Heart left ventricle (tissue), 16 donors: ENCODE data around the gene PPARG. TPM values are rescaled to one million over a fixed set of nuclear protein-coding genes. Genes with fewer than 3 reads are reported as not detected.

Source experiments
- ATAC-seq, 4 donors: fragments of 200-7000 bp; cut with Tn5 transposase; one replicate each; pipeline ENCODE4 v1.9.1; 2020 to 2022; ENCODE audit warnings: moderate library complexity in 4 of 4, mild to moderate bottlenecking in 3 of 4, moderate number of reproducible peaks in 1 of 4
- DNase-seq, 5 donors: peaks; one replicate each; pipeline ENCODE4 v3.0.0-alpha.2; 2020
- H3K27ac ChIP-seq, 12 donors: fragments of 200-600 bp; sonication (generic) in 4 of 12; one replicate each; pipeline versions ENCODE4 v1.5.0 to v1.8.0; 2016 to 2022; ENCODE audit warnings: mild to moderate bottlenecking in 2 of 12
- H3K27me3 ChIP-seq, 9 donors: fragments of 200-600 bp; sonication (generic) in 2 of 9; one replicate each; pipeline versions ENCODE4 v1.5.1 to v1.8.0; 2016 to 2022; ENCODE audit warnings: mild to moderate bottlenecking in 3 of 9
- H3K36me3 ChIP-seq, 9 donors: fragments of 200-600 bp; sonication (generic) in 2 of 9; one replicate each; pipeline versions ENCODE4 v1.5.0 to v1.8.0; 2018 to 2022; ENCODE audit warnings: mild to moderate bottlenecking in 2 of 9
- H3K4me1 ChIP-seq, 12 donors: fragments of 200-600 bp; sonication (generic) in 4 of 12; one replicate each; pipeline versions ENCODE4 v1.5.0 to v1.8.0; 2016 to 2022; ENCODE audit warnings: mild to moderate bottlenecking in 3 of 12
- H3K4me3 ChIP-seq, 12 donors: fragments of 200-600 bp; sonication (generic) in 4 of 12; one replicate each; pipeline versions ENCODE4 v1.5.0 to v1.8.0; 2017 to 2022; ENCODE audit warnings: mild to moderate bottlenecking in 9 of 12, moderate library complexity in 4 of 12
- H3K9me3 ChIP-seq, 12 donors: fragments of 200-600 bp; sonication (generic) in 4 of 12; one replicate each; pipeline versions ENCODE4 v1.5.0 to v1.8.0; 2016 to 2022; ENCODE audit warnings: mild to moderate bottlenecking in 1 of 12
- POLR2A ChIP-seq, 2 donors: fragments of 450-650 bp; IDR thresholded peaks; one replicate each; pipeline ENCODE4 v1.6.1; 2017; ENCODE audit warnings: antibody characterized with exemption in 2 of 2, mild to moderate bottlenecking in 2 of 2, moderate library complexity in 2 of 2
- WGBS, 4 donors: extraction: QIAGEN DNeasy Blood & Tissue Kit in 2 of 4; methylation state at CpG; one replicate each; pipeline versions ENCODE4 v1.1.5 to v1.1.7; 2013 to 2018; 5-methylcytosine and 5-hydroxymethylcytosine counted together
- intact Hi-C, 10 donors: fragments of 100-400 bp; cut with DNase I; formaldehyde crosslinking; loops; one replicate each; pipeline versions ENCODE4 v1.11.1 to v1.14.2; 2022
- polyA plus RNA-seq, 2 donors: library from polyadenylated mRNA; stranded (reverse); fragments of 200-250 nt; gene quantifications; one replicate each; pipeline ENCODE4 v1.2.3, GENCODE V29; 2013
- total RNA-seq, 9 donors: library from RNA; depleted of rRNA in 2 of 9; stranded (reverse); fragments of >200 nt in 2 of 9; fragmentation: NEBNext Ultra II Directional in 3 of 9; extraction: Animal tissue kit (Norgen Biotek cat#: 25700) in 3 of 9; gene quantifications; one replicate each; pipeline versions ENCODE4 v1.1.0 to v1.2.4, GENCODE V29; 2016 to 2023
- TF ChIP-seq, protein P1 (sequence below), 12 donors: fragments of 200-600 bp; sonication (generic) in 4 of 12; IDR thresholded peaks; one replicate each; pipeline versions ENCODE4 v1.5.0 to v1.8.0; 2018 to 2022; ENCODE audit warnings: antibody characterized with exemption in 12 of 12, mild to moderate bottlenecking in 5 of 12
- donor health status: ischemic (EF 13 %, LVEDD 7.1; RV severe dilation, severe dysfunction).
- donor health status: healthy with polysubstance abuse.
- donor health status: DM: no; HTN: yes; CAD: no.
- donor health status: DM: no; HTN: no; CAD: no.
- donor health status: ischemic (EF 25% LVEDD 6.9; RV normal size, moderate dysfunction).
- donor health status: ischemic (EF 25% LVEDD 5.7; RV mildly dilated, moderate dysfunction).
- donor health status: healthy.
- donor health status: DM: yes; HTN: yes; CAD: no.
- donor health status: ischemic (EF 35%, LVEDD 5.7; RV mildly dilated, moderate dysfunction).
- donor health status: nonischemic (EF 11% LVEDD 7.7; RV severe dilation, severe dysfunction).
- donor health status: DM: yes; HTN: yes; CAD: no.
- donor health status: PGD.
- donor health status: ischemic (EF 29% LVEDD 5.4; RV normal size, mild dysfunction).
- donor health status: nonischemic (EF 23%, LVEDD 6.1; RV moderate dilation, normal function).

PPARG gene
- total and polyA plus RNA-seq, 11 donors = 8.9 to 30.3 (median 20.0) TPM

DNA sequence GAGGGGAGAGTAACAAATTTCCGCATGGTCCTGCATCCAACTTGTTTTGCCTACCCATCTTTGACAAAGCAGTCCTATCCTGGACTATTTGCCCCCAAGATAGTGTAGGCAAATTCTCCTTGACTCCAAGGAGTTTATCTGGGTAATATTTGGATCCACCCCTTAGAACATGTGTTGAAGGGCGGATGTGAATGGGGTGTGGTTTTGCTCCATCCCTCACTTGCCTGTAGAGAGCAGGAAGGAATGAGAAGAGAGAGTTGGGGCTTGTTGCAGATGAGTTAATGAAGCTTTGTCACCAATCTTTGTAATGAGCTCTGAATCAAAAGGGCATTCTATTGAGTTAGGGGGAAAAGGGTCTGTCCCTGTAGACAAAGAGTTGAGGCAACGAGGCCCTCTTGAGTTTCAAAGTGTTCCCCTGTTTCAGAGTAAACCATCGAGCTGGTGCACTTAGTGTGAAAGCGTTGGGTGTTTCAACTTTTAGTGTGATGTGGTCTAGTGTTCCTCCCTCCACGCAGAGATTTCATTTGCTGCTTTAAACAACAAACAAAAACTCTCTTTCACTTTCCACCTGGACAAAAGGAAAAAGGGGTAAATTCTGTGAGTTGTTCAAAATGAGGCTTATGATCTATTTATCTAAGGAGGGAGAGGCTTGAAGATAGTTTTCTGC, 42.2 kb upstream of the PPARG start:
- no peaks in the 10 kb centered on the region for H3K4me1 ChIP-seq
- no peak for DNase-seq
- TF ChIP-seq POLR2A (IDR thresholded peaks at IDR 0.05) = no peak
- TF ChIP-seq, protein P1, sequence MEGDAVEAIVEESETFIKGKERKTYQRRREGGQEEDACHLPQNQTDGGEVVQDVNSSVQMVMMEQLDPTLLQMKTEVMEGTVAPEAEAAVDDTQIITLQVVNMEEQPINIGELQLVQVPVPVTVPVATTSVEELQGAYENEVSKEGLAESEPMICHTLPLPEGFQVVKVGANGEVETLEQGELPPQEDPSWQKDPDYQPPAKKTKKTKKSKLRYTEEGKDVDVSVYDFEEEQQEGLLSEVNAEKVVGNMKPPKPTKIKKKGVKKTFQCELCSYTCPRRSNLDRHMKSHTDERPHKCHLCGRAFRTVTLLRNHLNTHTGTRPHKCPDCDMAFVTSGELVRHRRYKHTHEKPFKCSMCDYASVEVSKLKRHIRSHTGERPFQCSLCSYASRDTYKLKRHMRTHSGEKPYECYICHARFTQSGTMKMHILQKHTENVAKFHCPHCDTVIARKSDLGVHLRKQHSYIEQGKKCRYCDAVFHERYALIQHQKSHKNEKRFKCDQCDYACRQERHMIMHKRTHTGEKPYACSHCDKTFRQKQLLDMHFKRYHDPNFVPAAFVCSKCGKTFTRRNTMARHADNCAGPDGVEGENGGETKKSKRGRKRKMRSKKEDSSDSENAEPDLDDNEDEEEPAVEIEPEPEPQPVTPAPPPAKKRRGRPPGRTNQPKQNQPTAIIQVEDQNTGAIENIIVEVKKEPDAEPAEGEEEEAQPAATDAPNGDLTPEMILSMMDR (IDR thresholded peaks at IDR 0.05) = no peak
- H3K9me3 ChIP-seq = peaks cover 0 to 18% (median 9%) of the 10 kb centered on the region in 12 donors
- H3K27ac ChIP-seq = no peak overlapping the region
- 68 to 75% (median 72%) methylated on average over 6 of the region's 6 CpGs for WGBS, 4 donors
- ATAC-seq = no peak
- intact Hi-C loops = no loop called here
- H3K4me3 ChIP-seq = no peak overlapping the region
- H3K36me3 ChIP-seq = no peaks in the 10 kb centered on the region
- H3K27me3 ChIP-seq = no peaks in the 10 kb centered on the region

DNA sequence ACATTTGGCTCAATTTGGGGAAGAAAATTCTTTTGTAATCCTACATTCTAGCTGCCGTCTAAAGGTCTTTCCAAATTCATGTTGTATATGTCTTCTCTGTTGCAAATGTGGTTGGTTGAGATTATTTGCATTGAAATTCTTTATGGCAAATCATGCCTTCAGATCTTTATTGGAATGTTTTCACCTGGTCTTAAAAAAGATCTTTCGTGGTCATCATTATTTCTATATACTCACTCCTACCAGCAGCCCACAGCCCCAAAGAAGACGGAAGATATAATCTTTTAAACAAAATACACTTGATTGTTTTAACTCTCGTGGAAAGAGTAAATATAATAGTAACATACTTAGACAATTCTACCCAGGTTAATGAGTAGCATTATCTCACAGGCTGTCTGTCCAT, 41.5 kb upstream of the PPARG start:
- TF ChIP-seq POLR2A (IDR thresholded peaks at IDR 0.05) = no peak
- TF ChIP-seq, protein P1 (IDR thresholded peaks at IDR 0.05) = no peak
- no peak overlapping the region for H3K4me3 ChIP-seq
- DNase-seq = no peak
- no peaks in the 10 kb centered on the region for H3K36me3 ChIP-seq
- no peaks in the 10 kb centered on the region for H3K4me1 ChIP-seq
- intact Hi-C loops = no loop called here
- 85 to 88% (median 87%) methylated on average over 4 of the region's 4 CpGs for WGBS, 4 donors
- ATAC-seq = no peak
- peaks cover 0 to 18% (median 9%) of the 10 kb centered on the region in 12 donors for H3K9me3 ChIP-seq
- no peaks in the 10 kb centered on the region for H3K27me3 ChIP-seq
- H3K27ac ChIP-seq = no peak overlapping the region

DNA sequence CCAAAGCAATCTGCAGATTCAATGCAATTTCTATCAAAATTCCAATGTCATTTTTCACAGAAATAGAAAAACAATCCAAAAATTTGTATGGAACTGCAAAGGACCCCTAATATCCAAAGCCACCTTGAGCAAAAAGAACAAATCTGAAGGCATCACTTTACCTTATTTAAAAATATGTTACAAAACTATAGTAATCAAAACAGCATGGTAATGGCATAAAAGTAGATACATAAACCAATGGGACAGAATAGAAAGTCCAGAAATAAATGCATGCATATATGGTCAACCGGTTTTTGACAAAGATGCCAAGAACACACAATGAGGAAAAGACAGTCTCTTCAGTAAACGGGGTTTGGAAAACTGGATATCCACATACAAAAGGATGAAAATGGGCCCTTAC, 39.4 kb upstream of the PPARG start:
- no peak overlapping the region for H3K27ac ChIP-seq
- 79 to 96% (median 93%) methylated on average over 2 of the region's 2 CpGs for WGBS, 4 donors
- H3K4me3 ChIP-seq = no peak overlapping the region
- DNase-seq = no peak
- H3K4me1 ChIP-seq = peaks cover 0 to 10% (median 0%) of the 10 kb centered on the region in 12 donors
- H3K27me3 ChIP-seq = no peaks in the 10 kb centered on the region
- intact Hi-C loops = no loop called here
- no peak for ATAC-seq
- H3K9me3 ChIP-seq = peaks cover 0 to 18% (median 9%) of the 10 kb centered on the region in 12 donors
- no peak for TF ChIP-seq POLR2A (IDR thresholded peaks at IDR 0.05)
- TF ChIP-seq, protein P1 (IDR thresholded peaks at IDR 0.05) = no peak
- H3K36me3 ChIP-seq = no peaks in the 10 kb centered on the region

DNA sequence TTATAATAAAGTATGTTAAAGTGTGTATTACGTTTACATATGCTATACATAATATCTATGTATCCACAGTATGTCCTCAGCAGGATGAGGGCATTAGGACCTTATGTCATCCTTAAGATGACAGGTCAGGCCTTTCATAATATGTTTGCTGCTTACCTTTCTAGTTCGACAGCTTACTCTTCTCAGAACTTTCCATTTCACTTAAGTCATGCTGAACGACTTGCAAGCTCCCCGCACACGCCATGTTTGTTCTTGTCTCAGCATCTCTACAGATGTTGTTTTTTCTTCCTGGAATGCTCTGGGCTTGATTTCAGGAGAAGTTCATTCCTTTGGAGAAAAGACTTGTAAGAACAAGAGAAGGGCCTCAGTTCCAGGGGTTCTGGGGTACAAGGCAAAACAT, 36.0 kb upstream of the PPARG start:
- Histone ChIP-seq H3K4me3 (no peak overlapping the region), H3K9me3 (peaks cover 0 to 18% (median 9%) of the 10 kb centered on the region in 12 donors), H3K4me1 (peaks cover 0 to 10% (median 0%) of the 10 kb centered on the region in 12 donors), H3K27ac (no peak overlapping the region), H3K36me3 (no peaks in the 10 kb centered on the region), H3K27me3 (no peaks in the 10 kb centered on the region)
- ATAC-seq (no peak), DNase-seq (no peak)
- 86 to 94% (median 89%) methylated on average over 5 of the region's 5 CpGs for WGBS, 4 donors
- intact Hi-C loops = no loop called here
- TF ChIP-seq, protein P1 (IDR thresholded peaks at IDR 0.05) = no peak
- TF ChIP-seq POLR2A (IDR thresholded peaks at IDR 0.05) = no peak
